Muscle layer of colon (tissue), 2 donors: ENCODE measurements around the gene PHLPP2.

Experiments
- H3K27ac ChIP-seq: one replicate; pipeline ENCODE4 v1.7.0; 2013; ENCODE audit warnings: low read depth, mild to moderate bottlenecking, low read length, moderate library complexity
- H3K27me3 ChIP-seq, 2 donors: one replicate each; pipeline ENCODE4 v1.7.0; 2013; ENCODE audit warnings: low read length in 2 of 2, mild to moderate bottlenecking in 2 of 2; ENCODE audit not compliant: insufficient read depth in 2 of 2, control insufficient read depth in 1 of 2
- H3K36me3 ChIP-seq: one replicate; pipeline ENCODE4 v1.7.0; 2013; ENCODE audit warnings: mild to moderate bottlenecking, low read length; ENCODE audit not compliant: insufficient read depth
- H3K4me1 ChIP-seq: one replicate; pipeline ENCODE4 v1.7.0; 2013; ENCODE audit warnings: mild to moderate bottlenecking, low read length; ENCODE audit not compliant: insufficient read depth
- H3K4me3 ChIP-seq, 2 donors: one replicate each; pipeline ENCODE4 v1.7.0; 2013; ENCODE audit warnings: low read length in 2 of 2, low read depth in 1 of 2, mild to moderate bottlenecking in 1 of 2, moderate library complexity in 1 of 2
- H3K9ac ChIP-seq: one replicate; pipeline ENCODE4 v1.7.0; 2013; ENCODE audit warnings: low read length
- H3K9me3 ChIP-seq: one replicate; pipeline ENCODE4 v1.7.0; 2013; ENCODE audit warnings: mild to moderate bottlenecking, low read length
- donor health status: abdominal sarcoma.
- donor health status: Adenocarcinoma of cecum.

PHLPP2 gene

GRCh38 chr16:71666264-71666663 lies 58.2 kb downstream of the PHLPP2 start:
- Histone ChIP-seq H3K9me3 (no peaks in the 10 kb centered on the region), H3K4me1 (no peaks in the 10 kb centered on the region), H3K27ac (no peak overlapping the region), H3K9ac (no peak overlapping the region), H3K36me3 (peaks cover 37% of the 10 kb centered on the region), H3K27me3 (no peaks in the 10 kb centered on the region), H3K4me3 (no peak overlapping the region)

DNA sequence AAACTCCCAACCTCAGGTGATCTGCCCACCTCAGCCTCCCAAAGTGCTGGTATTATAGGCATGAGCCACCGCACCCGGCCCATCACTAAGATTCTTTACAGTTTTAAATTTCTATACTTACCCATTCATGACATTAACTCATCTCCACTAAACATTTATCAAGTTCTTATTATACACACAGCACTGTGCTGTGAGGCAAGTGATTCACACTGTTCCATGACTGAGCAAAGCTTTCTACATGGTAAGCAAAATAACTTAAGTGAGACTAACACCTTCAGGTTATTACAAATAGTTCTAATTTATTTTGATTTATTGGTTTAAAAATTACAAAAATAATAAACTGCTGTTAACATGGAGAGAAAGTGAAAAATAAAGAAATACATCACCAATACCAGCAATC lies 65.0 kb downstream of the PHLPP2 start:
- no peaks in the 10 kb centered on the region for H3K27me3 ChIP-seq
- no peak overlapping the region for H3K4me3 ChIP-seq
- H3K36me3 ChIP-seq, result peaks cover 29% of the 10 kb centered on the region
- H3K4me1 ChIP-seq, result no peaks in the 10 kb centered on the region
- H3K27ac ChIP-seq, result no peak overlapping the region
- no peaks in the 10 kb centered on the region for H3K9me3 ChIP-seq
- H3K9ac ChIP-seq, result no peak overlapping the region

- H3K36me3 ChIP-seq, result peaks cover 32% of the 10 kb centered on the region
- H3K27ac ChIP-seq, result no peak overlapping the region
- no peaks in the 10 kb centered on the region for H3K4me1 ChIP-seq
- H3K27me3 ChIP-seq, result no peaks in the 10 kb centered on the region
- H3K4me3 ChIP-seq, result no peak overlapping the region
- no peaks in the 10 kb centered on the region for H3K9me3 ChIP-seq
- no peak overlapping the region for H3K9ac ChIP-seq
Measured at GRCh38 chr16:71658771-71659170, 65.7 kb downstream of the PHLPP2 start.

- no peaks in the 10 kb centered on the region for H3K27me3 ChIP-seq
- H3K9ac ChIP-seq, result no peak overlapping the region
- H3K36me3 ChIP-seq, result peaks cover 34% of the 10 kb centered on the region
- H3K4me1 ChIP-seq, result no peaks in the 10 kb centered on the region
- no peak overlapping the region for H3K27ac ChIP-seq
- H3K4me3 ChIP-seq, result no peak overlapping the region
- H3K9me3 ChIP-seq, result no peaks in the 10 kb centered on the region
Measured at GRCh38 chr16:71649704-71650103, 74.8 kb downstream of the PHLPP2 start.

DNA sequence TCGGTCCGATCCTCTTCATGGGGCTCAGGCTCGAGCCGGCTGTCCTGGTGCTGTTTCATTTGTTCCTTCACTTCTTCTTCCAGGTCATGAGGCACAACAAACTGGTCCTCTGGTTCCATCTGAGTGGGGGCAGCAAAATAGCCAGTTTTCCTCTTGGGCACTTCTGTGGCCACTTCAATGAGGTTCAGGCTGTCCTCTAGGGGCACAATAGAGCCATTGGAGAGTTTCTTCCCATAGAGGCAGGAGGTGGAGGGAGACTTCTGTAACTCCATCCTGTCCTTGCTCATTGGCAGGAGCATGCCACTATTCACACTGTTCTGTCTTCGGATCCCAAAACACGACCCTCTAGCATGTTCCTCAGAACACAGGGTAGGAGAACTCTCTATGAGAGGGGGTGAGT lies 75.6 kb downstream of the PHLPP2 start:
- Histone ChIP-seq H3K9me3 (no peaks in the 10 kb centered on the region), H3K36me3 (peaks cover 28% of the 10 kb centered on the region)

GRCh38 chr16:71648162-71648561 lies 76.3 kb downstream of the PHLPP2 start:
- Histone ChIP-seq H3K9me3 (no peaks in the 10 kb centered on the region), H3K27me3 (no peaks in the 10 kb centered on the region), H3K27ac (no peak overlapping the region), H3K9ac (no peak overlapping the region), H3K4me1 (no peaks in the 10 kb centered on the region), H3K4me3 (no peak overlapping the region), H3K36me3 (peaks cover 24% of the 10 kb centered on the region)

More for the DNA sequence above, 75.6 kb downstream of the PHLPP2 start:
- Histone ChIP-seq H3K27ac (no peak overlapping the region), H3K4me3 (no peak overlapping the region), H3K4me1 (no peaks in the 10 kb centered on the region), H3K9ac (no peak overlapping the region), H3K27me3 (no peaks in the 10 kb centered on the region)

GRCh38 chr16:71647391-71647790 lies 77.1 kb downstream of the PHLPP2 start:
- Histone ChIP-seq H3K4me1 (no peaks in the 10 kb centered on the region), H3K27me3 (no peaks in the 10 kb centered on the region), H3K36me3 (peaks cover 24% of the 10 kb centered on the region), H3K4me3 (no peak overlapping the region), H3K9me3 (no peaks in the 10 kb centered on the region), H3K9ac (no peak overlapping the region), H3K27ac (no peak overlapping the region)

DNA sequence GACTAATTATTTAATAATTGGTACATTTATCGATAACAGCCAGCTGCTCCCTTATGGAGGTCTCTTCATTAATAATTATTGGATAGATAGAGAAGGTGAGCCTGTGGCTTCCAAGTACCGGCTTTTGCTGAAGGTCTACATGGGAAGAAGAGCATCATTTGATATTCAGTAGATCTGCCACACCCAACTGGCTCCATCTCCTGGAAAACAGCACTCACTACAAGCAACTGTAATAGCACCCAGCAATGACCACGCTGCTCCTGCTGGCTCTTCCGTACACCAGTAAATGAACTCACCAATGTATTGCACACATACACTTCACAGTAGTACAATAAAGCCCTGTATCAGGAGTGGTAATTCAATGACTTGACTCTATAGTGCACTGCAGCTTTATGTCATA lies 79.1 kb downstream of the PHLPP2 start:
- Histone ChIP-seq H3K9me3 (no peaks in the 10 kb centered on the region), H3K27ac (no peak overlapping the region), H3K27me3 (no peaks in the 10 kb centered on the region), H3K36me3 (peaks cover 24% of the 10 kb centered on the region), H3K9ac (no peak overlapping the region), H3K4me1 (no peaks in the 10 kb centered on the region), H3K4me3 (no peak overlapping the region)

DNA sequence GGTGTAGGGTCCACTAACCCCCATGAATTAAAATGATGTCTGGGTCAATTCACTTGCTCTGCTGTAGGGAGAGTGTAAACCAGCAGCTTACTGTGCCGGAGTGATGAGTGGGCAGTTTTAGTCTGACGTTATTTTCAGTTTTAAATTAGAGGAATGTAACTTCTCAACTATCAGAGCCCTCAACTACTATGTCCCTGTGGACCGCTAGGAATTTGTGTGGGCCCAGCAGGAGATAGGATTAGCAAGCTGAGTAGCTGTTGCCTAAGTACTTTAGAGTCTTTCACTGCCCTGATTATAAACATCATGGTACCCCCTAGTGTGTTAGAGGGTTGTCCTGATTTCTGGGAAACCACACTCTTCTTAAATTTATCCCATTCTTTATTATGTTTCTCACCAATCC lies 87.1 kb downstream of the PHLPP2 start:
- Histone ChIP-seq H3K4me1 (no peaks in the 10 kb centered on the region), H3K4me3 (no peak overlapping the region), H3K27ac (no peak overlapping the region), H3K9me3 (no peaks in the 10 kb centered on the region), H3K27me3 (no peaks in the 10 kb centered on the region), H3K9ac (no peak overlapping the region), H3K36me3 (no peaks in the 10 kb centered on the region)

- Histone ChIP-seq H3K36me3 (no peaks in the 10 kb centered on the region), H3K9ac (no peak overlapping the region), H3K9me3 (no peaks in the 10 kb centered on the region), H3K4me3 (no peak overlapping the region), H3K27me3 (no peaks in the 10 kb centered on the region), H3K4me1 (no peaks in the 10 kb centered on the region), H3K27ac (no peak overlapping the region)
Measured at GRCh38 chr16:71635632-71636031, 88.9 kb downstream of the PHLPP2 start.

DNA sequence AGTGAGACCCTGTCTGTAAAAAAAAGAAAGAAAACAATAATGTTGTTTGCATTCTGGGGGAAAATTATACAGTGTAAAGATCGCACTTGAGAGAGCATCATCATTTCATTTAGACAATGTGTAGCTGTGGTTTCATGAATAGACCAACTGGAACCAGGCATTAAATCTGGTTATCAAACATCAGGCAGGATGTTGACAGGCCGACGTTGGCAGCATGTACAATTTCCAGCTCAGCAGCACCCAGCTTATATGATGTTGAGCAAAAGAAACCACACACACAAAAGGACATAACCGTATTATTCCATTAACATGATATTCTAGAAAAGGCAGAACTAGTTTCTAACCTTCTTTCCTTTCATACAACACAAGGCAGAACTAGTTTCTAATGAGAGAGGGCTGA lies 92.7 kb downstream of the PHLPP2 start:
- Histone ChIP-seq H3K9ac (no peak overlapping the region), H3K27me3 (peaks cover 1 to 4% of the 10 kb centered on the region in 2 donors), H3K27ac (no peak overlapping the region), H3K9me3 (no peaks in the 10 kb centered on the region), H3K4me1 (no peaks in the 10 kb centered on the region), H3K36me3 (no peaks in the 10 kb centered on the region), H3K4me3 (no peak overlapping the region)

GRCh38 chr16:71630808-71631207 lies 93.7 kb downstream of the PHLPP2 start:
- Histone ChIP-seq H3K9me3 (no peaks in the 10 kb centered on the region), H3K4me1 (no peaks in the 10 kb centered on the region), H3K27ac (no peak overlapping the region), H3K36me3 (no peaks in the 10 kb centered on the region), H3K27me3 (peaks cover 4 to 14% of the 10 kb centered on the region in 2 donors), H3K4me3 (no peak overlapping the region), H3K9ac (no peak overlapping the region)
